ENCODE data around the gene NBDY. TPM values are rescaled to one million over a fixed set of nuclear protein-coding genes. Genes with fewer than 3 reads are reported as not detected.
A peak's percentile ranks its signal among the peaks of the same experiment; 100 is the strongest.

NBDY gene
- total RNA-seq, 1 donor from 2014 or later: 2.6 TPM

DNA sequence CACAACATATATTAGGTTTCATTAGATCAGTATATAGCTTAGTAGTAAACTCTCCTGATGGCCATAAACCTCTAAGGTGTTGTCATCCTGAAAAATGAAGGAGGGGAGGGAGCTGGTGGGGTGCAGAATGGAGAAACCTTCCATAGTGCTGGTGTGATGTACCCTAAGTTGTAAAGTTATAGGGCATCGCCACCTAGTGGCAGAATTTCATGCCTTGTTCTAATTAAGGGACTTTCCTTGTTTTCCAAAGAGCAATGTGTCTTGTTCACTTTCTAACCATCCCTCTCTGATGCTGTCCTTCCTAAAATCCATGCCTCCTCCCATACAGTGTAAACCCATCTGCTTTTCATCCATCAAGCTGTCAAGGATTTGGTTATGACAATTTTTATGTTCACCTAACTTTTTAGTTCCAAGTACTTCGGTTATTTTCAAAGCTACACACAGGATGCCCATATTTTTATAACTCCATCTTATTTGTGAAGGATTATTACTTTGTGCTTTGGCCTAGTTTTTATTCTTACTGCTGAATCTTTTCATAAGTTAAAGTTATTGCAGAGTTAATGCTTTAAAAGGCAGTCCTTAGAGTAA, 4.5 kb downstream of the NBDY start:
- FAIRE-seq: no peak
- H3K4me3 ChIP-seq (ENCODE audit: low read depth, low read length): no peak overlapping the region
- TF ChIP-seq, protein P1, sequence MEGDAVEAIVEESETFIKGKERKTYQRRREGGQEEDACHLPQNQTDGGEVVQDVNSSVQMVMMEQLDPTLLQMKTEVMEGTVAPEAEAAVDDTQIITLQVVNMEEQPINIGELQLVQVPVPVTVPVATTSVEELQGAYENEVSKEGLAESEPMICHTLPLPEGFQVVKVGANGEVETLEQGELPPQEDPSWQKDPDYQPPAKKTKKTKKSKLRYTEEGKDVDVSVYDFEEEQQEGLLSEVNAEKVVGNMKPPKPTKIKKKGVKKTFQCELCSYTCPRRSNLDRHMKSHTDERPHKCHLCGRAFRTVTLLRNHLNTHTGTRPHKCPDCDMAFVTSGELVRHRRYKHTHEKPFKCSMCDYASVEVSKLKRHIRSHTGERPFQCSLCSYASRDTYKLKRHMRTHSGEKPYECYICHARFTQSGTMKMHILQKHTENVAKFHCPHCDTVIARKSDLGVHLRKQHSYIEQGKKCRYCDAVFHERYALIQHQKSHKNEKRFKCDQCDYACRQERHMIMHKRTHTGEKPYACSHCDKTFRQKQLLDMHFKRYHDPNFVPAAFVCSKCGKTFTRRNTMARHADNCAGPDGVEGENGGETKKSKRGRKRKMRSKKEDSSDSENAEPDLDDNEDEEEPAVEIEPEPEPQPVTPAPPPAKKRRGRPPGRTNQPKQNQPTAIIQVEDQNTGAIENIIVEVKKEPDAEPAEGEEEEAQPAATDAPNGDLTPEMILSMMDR (IDR thresholded peaks at IDR 0.05; ENCODE audit: insufficient read depth, low read length, severe bottlenecking): peak; percentile 48
- no peaks in the 10 kb centered on the region for H3K27me3 ChIP-seq (ENCODE audit: control insufficient read depth, insufficient read depth, low read length)
- peaks cover 1% of the 10 kb centered on the region for H3K36me3 ChIP-seq (ENCODE audit: control insufficient read depth, insufficient read depth, low read length)
- DNase-seq (ENCODE audit: low read depth): peak; percentile 55

DNA sequence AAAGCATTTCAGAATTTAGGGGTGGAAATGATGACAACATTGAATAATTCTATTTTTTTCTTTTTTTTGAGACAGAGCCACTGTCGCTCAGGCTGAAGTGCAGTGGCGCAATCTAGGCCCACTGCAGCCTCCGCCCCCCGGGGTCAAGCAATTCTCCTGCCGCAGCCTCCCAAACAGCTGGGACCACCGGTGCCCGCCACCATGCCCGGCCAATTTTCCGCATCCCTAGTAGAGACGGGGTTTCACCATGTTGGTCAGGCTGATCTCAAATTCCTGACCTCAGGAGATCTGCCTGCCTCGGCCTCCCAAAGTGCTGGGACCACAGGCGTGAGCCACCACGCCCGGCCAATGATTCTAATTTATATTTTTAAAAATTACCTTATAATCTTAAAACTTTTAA, 7.2 kb downstream of the NBDY start:
- no peaks in the 10 kb centered on the region for H3K27me3 ChIP-seq (ENCODE audit: control insufficient read depth, insufficient read depth, low read length)
- no peak for DNase-seq (ENCODE audit: low read depth)
- peaks cover 1% of the 10 kb centered on the region for H3K36me3 ChIP-seq (ENCODE audit: control insufficient read depth, insufficient read depth, low read length)
- TF ChIP-seq, protein P1 (IDR thresholded peaks at IDR 0.05; ENCODE audit: insufficient read depth, low read length, severe bottlenecking): no peak
- FAIRE-seq: no peak
- H3K4me3 ChIP-seq (ENCODE audit: low read depth, low read length): no peak overlapping the region

GRCh38 chrX:56738670-56739069, 9.6 kb downstream of the NBDY start:
- TF ChIP-seq, protein P1 (IDR thresholded peaks at IDR 0.05; ENCODE audit: insufficient read depth, low read length, severe bottlenecking): no peak
- peak; percentile 55 for FAIRE-seq

GRCh38 chrX:56744996-56745395, 16.0 kb downstream of the NBDY start:
- DNase-seq (ENCODE audit: low read depth): peak; percentile 90
- TF ChIP-seq, protein P1 (IDR thresholded peaks at IDR 0.05; ENCODE audit: insufficient read depth, low read length, severe bottlenecking): no peak
- no peak for FAIRE-seq
- Histone ChIP-seq H3K27me3 (ENCODE audit: control insufficient read depth, insufficient read depth, low read length) (no peaks in the 10 kb centered on the region), H3K36me3 (ENCODE audit: control insufficient read depth, insufficient read depth, low read length) (no peaks in the 10 kb centered on the region), H3K4me3 (ENCODE audit: low read depth, low read length) (no peak overlapping the region)

More at GRCh38 chrX:56738670-56739069, 9.6 kb downstream of the NBDY start:
- Histone ChIP-seq H3K4me3 (ENCODE audit: low read depth, low read length) (no peak overlapping the region), H3K27me3 (ENCODE audit: control insufficient read depth, insufficient read depth, low read length) (no peaks in the 10 kb centered on the region), H3K36me3 (ENCODE audit: control insufficient read depth, insufficient read depth, low read length) (peaks cover 1% of the 10 kb centered on the region)
- DNase-seq (ENCODE audit: low read depth): peak; percentile 49

DNA sequence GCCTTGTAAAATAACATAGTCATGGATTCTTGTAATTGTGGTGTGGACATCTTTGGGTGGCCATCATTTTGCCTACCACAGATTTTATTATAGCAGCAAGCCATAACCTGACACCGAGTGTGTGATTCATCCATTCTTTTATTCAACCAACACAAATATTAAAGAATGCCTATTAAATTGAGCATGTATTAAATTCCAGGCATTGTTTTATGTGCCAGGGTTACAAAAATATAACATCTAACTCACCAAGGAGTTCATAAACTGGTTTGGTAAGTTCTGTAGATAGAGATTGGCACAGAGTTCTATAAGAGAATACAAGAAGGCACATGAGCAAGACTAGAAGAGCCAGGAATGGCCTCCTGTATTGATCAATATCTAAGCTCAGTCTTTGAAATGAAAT, 18.0 kb downstream of the NBDY start:
- FAIRE-seq: no peak
- Histone ChIP-seq H3K4me3 (ENCODE audit: low read depth, low read length) (no peak overlapping the region), H3K27me3 (ENCODE audit: control insufficient read depth, insufficient read depth, low read length) (no peaks in the 10 kb centered on the region), H3K36me3 (ENCODE audit: control insufficient read depth, insufficient read depth, low read length) (no peaks in the 10 kb centered on the region)
- DNase-seq (ENCODE audit: low read depth): peak; percentile 77
- TF ChIP-seq, protein P1 (IDR thresholded peaks at IDR 0.05; ENCODE audit: insufficient read depth, low read length, severe bottlenecking): no peak

DNA sequence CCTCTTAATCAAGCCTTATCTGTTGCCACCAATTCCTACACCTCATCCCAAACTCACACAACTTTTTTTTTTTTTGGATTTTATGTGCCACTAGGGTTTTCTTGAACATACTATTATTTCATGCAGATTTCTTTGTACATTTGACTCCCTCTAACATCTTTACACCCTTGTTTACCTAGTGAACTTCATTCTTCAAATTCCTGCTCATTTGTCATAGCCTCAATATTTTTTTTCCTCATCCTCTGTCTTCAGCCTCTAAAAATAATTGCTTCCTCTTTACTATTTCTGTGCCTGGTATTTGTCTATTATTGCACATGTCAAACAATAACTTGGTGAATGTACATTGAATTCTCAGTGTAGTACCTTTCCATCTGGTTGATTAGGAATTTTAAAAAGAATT, 22.0 kb downstream of the NBDY start:
- TF ChIP-seq, protein P1 (IDR thresholded peaks at IDR 0.05; ENCODE audit: insufficient read depth, low read length, severe bottlenecking): no peak
- H3K36me3 ChIP-seq (ENCODE audit: control insufficient read depth, insufficient read depth, low read length): no peaks in the 10 kb centered on the region
- DNase-seq (ENCODE audit: low read depth) (peak; percentile 17), FAIRE-seq (no peak)
- H3K4me3 ChIP-seq (ENCODE audit: low read depth, low read length): no peak overlapping the region
- no peaks in the 10 kb centered on the region for H3K27me3 ChIP-seq (ENCODE audit: control insufficient read depth, insufficient read depth, low read length)

All from bronchial epithelial cell (primary cell).